Measurements from ENCODE around the gene CLEC16A. TPM values are rescaled to one million over a fixed set of nuclear protein-coding genes. Genes with fewer than 3 reads are reported as not detected.

The CLEC16A gene
- total RNA-seq, 4 donors from 2014 or later: 24.5 to 33.0 (median 29.3) TPM

- in situ Hi-C loops (cut with MboI; ENCODE audit: low sequenced_read_pairs in 4 of 4): no loop called here
- ATAC-seq (no peak), DNase-seq (no peak)
- no peak overlapping the region for H3K27ac ChIP-seq
- no peaks in the 10 kb centered on the region for H3K9me3 ChIP-seq
- H3K4me3 ChIP-seq: no peak overlapping the region
- H3K36me3 ChIP-seq: peaks cover 2 to 46% of the 10 kb centered on the region in 2 donors
- intact Hi-C loops (cut with DNase I; ENCODE audit: low total_unique reads): no loop called here
- no peaks in the 10 kb centered on the region for H3K27me3 ChIP-seq
- TF ChIP-seq, protein P1, sequence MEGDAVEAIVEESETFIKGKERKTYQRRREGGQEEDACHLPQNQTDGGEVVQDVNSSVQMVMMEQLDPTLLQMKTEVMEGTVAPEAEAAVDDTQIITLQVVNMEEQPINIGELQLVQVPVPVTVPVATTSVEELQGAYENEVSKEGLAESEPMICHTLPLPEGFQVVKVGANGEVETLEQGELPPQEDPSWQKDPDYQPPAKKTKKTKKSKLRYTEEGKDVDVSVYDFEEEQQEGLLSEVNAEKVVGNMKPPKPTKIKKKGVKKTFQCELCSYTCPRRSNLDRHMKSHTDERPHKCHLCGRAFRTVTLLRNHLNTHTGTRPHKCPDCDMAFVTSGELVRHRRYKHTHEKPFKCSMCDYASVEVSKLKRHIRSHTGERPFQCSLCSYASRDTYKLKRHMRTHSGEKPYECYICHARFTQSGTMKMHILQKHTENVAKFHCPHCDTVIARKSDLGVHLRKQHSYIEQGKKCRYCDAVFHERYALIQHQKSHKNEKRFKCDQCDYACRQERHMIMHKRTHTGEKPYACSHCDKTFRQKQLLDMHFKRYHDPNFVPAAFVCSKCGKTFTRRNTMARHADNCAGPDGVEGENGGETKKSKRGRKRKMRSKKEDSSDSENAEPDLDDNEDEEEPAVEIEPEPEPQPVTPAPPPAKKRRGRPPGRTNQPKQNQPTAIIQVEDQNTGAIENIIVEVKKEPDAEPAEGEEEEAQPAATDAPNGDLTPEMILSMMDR (IDR thresholded peaks at IDR 0.05 in 4 of 5, conservative IDR thresholded peaks at IDR 0.05 in 1 of 5): no peak
- no peak for TF ChIP-seq POLR2A (IDR thresholded peaks at IDR 0.05)
- H3K4me1 ChIP-seq: no peaks in the 10 kb centered on the region
These were observed 95.4 kb downstream of the CLEC16A start for GRCh38 chr16:11039726-11040125.

DNA sequence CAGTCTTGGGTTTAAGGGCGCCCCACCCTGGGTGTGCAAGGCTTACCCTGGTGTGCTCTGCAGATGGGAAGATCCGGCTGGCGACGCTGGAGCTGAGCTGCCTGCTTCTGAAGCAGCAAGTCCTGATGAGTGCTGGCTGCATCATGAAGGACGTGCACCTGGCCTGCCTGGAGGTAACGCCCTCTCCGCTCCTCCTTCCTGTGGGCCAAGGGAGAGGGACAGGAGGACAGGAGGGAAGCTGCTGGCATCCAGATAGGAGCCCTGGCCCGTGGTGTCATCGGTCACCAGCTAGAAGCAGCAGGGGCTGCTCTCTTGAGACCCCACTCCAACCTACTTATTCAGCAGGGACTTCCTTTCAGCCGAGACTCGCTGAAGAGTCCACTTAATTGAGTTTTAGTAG, 97.8 kb downstream of the CLEC16A start:
- in situ Hi-C loops (cut with MboI; ENCODE audit: low sequenced_read_pairs in 4 of 4): no loop called here
- no peaks in the 10 kb centered on the region for H3K4me1 ChIP-seq
- no peak for DNase-seq
- no peak overlapping the region for H3K4me3 ChIP-seq
- TF ChIP-seq POLR2A (IDR thresholded peaks at IDR 0.05): no peak
- TF ChIP-seq, protein P1 (IDR thresholded peaks at IDR 0.05 in 4 of 5, conservative IDR thresholded peaks at IDR 0.05 in 1 of 5): no peak
- no peaks in the 10 kb centered on the region for H3K9me3 ChIP-seq
- H3K27me3 ChIP-seq: no peaks in the 10 kb centered on the region
- intact Hi-C loops (cut with DNase I; ENCODE audit: low total_unique reads): no loop called here
- no peak overlapping the region for H3K27ac ChIP-seq
- ATAC-seq: no peak
- peaks cover 2 to 55% of the 10 kb centered on the region in 2 donors for H3K36me3 ChIP-seq

DNA sequence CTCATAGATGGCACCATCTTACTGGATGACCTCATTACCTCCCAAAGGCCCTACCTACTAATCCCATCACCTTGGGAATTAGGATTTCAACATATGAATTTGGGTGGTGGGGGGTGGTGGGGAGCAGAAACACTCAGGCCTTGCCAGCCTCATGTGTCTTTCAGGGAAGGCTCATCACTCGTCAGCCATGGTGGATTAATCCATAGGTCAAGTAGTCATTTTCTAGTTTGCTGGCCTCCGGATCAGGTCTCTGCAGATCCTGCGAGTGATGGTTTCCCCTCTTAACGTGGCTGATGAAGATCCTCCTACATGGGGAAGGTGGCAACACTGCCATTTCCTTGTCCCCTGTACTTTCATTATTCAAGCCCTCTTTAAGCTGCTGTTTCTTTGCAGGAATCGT, 101.1 kb downstream of the CLEC16A start:
- ATAC-seq: no peak
- intact Hi-C loops (cut with DNase I; ENCODE audit: low total_unique reads): no loop called here
- H3K27ac ChIP-seq: peak overlapping the region; percentile 27 to 40 (median 34)
- no peaks in the 10 kb centered on the region for H3K4me1 ChIP-seq
- no peak overlapping the region for H3K4me3 ChIP-seq
- no peaks in the 10 kb centered on the region for H3K9me3 ChIP-seq
- in situ Hi-C loops (cut with MboI; ENCODE audit: low sequenced_read_pairs in 4 of 4): no loop called here
- DNase-seq: peak in 1 of 2 donors; percentile 1
- no peaks in the 10 kb centered on the region for H3K27me3 ChIP-seq
- H3K36me3 ChIP-seq: peaks cover 2 to 62% of the 10 kb centered on the region in 2 donors
- TF ChIP-seq, protein P1 (IDR thresholded peaks at IDR 0.05 in 4 of 5, conservative IDR thresholded peaks at IDR 0.05 in 1 of 5): no peak

DNA sequence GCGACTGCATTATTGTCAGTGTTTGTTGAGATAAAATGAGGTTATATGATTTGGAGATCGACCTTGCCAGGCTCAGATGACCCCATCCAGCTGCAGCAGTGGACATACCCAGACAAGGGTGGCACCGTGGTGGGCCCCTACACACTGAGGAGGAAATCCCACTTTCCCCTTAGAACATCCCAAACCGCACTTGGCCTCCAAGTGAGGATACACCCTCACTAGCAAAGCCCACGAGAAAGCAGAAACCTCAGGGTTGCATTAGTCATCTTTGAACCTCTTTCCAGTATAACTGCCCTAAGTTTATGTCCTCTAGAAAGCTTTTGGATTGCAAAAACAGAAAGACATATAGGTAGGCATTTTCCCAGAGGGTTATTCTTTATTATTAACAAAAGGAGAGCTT, 101.5 kb downstream of the CLEC16A start:
- TF ChIP-seq POLR2A (IDR thresholded peaks at IDR 0.05): no peak
- TF ChIP-seq, protein P1 (IDR thresholded peaks at IDR 0.05 in 4 of 5, conservative IDR thresholded peaks at IDR 0.05 in 1 of 5): no peak
- Histone ChIP-seq H3K4me1 (no peaks in the 10 kb centered on the region), H3K27me3 (no peaks in the 10 kb centered on the region), H3K4me3 (no peak overlapping the region), H3K27ac (peak overlapping the region; percentile 27 to 40 (median 34)), H3K9me3 (no peaks in the 10 kb centered on the region), H3K36me3 (peaks cover 2 to 62% of the 10 kb centered on the region in 2 donors)
- intact Hi-C loops (cut with DNase I; ENCODE audit: low total_unique reads) (no loop called here), in situ Hi-C loops (cut with MboI; ENCODE audit: low sequenced_read_pairs in 4 of 4) (no loop called here)
- DNase-seq (peak in 1 of 2 donors; percentile 10), ATAC-seq (peak; percentile 51 to 60)

- intact Hi-C loops (cut with DNase I; ENCODE audit: low total_unique reads): no loop called here
- in situ Hi-C loops (cut with MboI; ENCODE audit: low sequenced_read_pairs in 4 of 4): no loop called here
- no peak for TF ChIP-seq POLR2A (IDR thresholded peaks at IDR 0.05)
- TF ChIP-seq, protein P1 (IDR thresholded peaks at IDR 0.05 in 4 of 5, conservative IDR thresholded peaks at IDR 0.05 in 1 of 5): no peak
These were observed 102.1 kb downstream of the CLEC16A start for GRCh38 chr16:11046382-11046931.

More at GRCh38 chr16:11046382-11046931, 102.1 kb downstream of the CLEC16A start:
- H3K4me1 ChIP-seq: no peaks in the 10 kb centered on the region
- DNase-seq: no peak
- ATAC-seq: no peak
- H3K36me3 ChIP-seq: peaks cover 6 to 62% of the 10 kb centered on the region in 2 donors
- no peaks in the 10 kb centered on the region for H3K27me3 ChIP-seq
- peak overlapping the region; percentile 27 to 40 (median 34) for H3K27ac ChIP-seq
- no peaks in the 10 kb centered on the region for H3K9me3 ChIP-seq
- no peak overlapping the region for H3K4me3 ChIP-seq
